Inflammatory macrophage treated with lipopolysaccharide for 1 hour (primary cell): ENCODE measurements around the gene PCDHB15.
A peak's percentile ranks its signal among the peaks of the same experiment; 100 is the strongest.
"Not testable (repeated sequence)": the region's sequence is repeated elsewhere in the genome, so short reads cannot be mapped to it uniquely, and the experiment has no call there.

Experiments used
- DNase-seq, 2 donors: peaks; one replicate each; pipeline ENCODE4 v3.0.0-alpha.2; 2020 to 2022

PCDHB15 gene

GRCh38 chr5:141245250-141245717, at the start of gene PCDHB15:
Gene PCDHB15, plus strand, starts transcription at chr5:141245395. Its CDS starts 184 bp downstream, at chr5:141245579.
- DNase-seq, result peak in 1 of 2 donors; percentile 1

- no peak for DNase-seq
Measured at GRCh38 chr5:141196363-141196762, 48.8 kb upstream of the PCDHB15 start.

DNA sequence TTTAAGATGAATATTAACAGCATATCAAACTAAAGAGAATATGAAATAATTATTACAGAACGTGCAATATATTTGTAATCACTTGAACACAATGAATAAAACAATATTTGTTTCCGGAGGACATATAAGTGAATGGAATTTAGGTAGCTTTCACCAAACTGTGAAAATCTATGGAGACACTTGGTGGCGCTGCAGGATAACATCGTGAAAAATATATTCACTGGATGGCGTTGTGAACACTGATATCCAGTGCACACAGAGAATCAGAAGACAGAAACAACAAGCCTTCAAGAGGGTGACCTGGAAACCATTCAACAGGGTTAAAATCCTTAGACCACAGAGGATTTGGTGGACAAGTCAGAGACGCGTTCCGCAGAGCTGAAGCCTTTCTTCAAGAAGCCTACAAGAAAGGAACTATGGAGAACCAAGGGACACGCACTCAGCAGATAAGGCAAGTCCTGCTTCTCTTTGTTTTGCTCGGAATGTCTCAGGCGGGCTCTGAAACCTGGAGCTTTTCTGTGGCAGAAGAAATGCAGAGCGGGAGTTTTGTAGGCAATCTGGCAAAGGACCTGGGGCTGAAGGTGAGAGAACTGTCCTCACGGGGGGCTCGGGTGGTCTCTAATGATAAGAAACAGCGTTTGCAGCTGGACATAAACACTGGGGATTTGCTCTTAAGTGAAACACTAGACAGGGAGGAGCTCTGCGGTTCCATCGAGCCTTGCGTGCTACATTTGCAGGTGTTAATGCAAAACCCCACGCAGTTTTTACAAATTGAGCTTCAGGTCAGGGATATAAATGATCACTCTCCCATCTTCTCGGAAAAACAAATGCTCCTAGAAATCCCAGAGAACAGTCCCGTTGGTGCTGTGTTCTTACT, 45.6 kb upstream of the PCDHB15 start, which contains the start of gene PCDHB11:
TSS of gene PCDHB11 (plus strand) at position 269 of the 877 bp plus-strand sequence. CDS start at position 417, 148 bp downstream.
- no peak for DNase-seq

- not testable (repeated sequence) for DNase-seq
Measured at GRCh38 chr5:141201126-141201525, 44.1 kb upstream of the PCDHB15 start.

GRCh38 chr5:141201646-141202045, 43.5 kb upstream of the PCDHB15 start:
- not testable (repeated sequence) for DNase-seq

- DNase-seq, result no peak
Measured at GRCh38 chr5:141208478-141208877, 36.7 kb upstream of the PCDHB15 start, which contains the start of gene PCDHB12. Gene PCDHB12, plus strand, starts transcription at chr5:141208719. Its CDS starts 189 bp downstream, at chr5:141208908.

DNA sequence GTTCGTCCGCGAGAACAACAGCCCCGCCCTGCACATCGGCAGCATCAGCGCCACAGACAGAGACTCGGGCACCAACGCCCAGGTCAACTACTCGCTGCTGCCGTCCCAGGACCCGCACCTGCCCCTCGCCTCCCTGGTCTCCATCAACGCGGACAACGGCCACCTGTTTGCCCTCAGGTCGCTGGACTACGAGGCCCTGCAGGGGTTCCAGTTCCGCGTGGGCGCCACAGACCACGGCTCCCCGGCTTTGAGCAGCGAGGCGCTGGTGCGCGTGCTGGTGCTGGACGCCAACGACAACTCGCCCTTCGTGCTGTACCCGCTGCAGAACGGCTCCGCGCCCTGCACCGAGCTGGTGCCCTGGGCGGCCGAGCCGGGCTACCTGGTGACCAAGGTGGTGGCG, 34.9 kb upstream of the PCDHB15 start:
- not testable (repeated sequence) for DNase-seq

- DNase-seq, result not testable (repeated sequence)
Measured at GRCh38 chr5:141210849-141211248, 34.3 kb upstream of the PCDHB15 start.

DNA sequence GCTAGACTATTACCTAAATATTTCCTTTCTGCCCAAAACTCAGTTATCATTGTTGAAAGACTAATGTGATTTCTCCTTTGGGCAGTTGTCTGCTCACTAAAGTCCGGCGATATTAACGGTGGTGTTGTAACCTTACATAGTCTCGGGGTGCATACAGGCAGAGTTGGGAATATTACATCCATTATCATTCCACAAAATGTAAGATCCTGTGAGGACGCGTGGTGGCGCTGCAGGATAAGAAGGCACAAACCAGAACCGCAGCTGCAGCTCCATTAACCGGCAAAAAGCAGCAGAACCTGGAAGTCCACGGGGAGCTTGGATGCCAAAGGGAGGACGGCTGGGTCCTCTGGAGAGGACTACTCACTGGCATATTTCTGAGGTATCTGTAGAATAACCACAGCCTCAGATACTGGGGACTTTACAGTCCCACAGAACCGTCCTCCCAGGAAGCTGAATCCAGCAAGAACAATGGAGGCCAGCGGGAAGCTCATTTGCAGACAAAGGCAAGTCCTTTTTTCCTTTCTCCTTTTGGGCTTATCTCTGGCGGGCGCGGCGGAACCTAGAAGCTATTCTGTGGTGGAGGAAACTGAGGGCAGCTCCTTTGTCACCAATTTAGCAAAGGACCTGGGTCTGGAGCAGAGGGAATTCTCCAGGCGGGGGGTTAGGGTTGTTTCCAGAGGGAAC, 31.4 kb upstream of the PCDHB15 start, which contains the start of gene PCDHB13:
TSS of gene PCDHB13 (plus strand) at position 264 of the 684 bp plus-strand sequence. CDS start at position 469, 205 bp downstream.
- DNase-seq, result not testable (repeated sequence)

GRCh38 chr5:141214583-141214982, 30.6 kb upstream of the PCDHB15 start:
- DNase-seq, result not testable (repeated sequence)

GRCh38 chr5:141215504-141215903, 29.7 kb upstream of the PCDHB15 start:
- not testable (repeated sequence) for DNase-seq

DNA sequence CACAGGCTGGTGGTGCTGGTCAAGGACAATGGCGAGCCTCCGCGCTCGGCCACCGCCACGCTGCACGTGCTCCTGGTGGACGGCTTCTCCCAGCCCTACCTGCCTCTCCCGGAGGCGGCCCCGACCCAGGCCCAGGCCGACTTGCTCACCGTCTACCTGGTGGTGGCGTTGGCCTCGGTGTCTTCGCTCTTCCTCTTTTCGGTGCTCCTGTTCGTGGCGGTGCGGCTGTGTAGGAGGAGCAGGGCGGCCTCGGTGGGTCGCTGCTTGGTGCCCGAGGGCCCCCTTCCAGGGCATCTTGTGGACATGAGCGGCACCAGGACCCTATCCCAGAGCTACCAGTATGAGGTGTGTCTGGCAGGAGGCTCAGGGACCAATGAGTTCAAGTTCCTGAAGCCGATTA, 29.2 kb upstream of the PCDHB15 start:
- not testable (repeated sequence) for DNase-seq

GRCh38 chr5:141223112-141223783, 21.9 kb upstream of the PCDHB15 start, which contains the start of gene PCDHB14:
Gene PCDHB14, plus strand, starts transcription at chr5:141223343. Its CDS starts 163 bp downstream, at chr5:141223506.
- no peak for DNase-seq

DNA sequence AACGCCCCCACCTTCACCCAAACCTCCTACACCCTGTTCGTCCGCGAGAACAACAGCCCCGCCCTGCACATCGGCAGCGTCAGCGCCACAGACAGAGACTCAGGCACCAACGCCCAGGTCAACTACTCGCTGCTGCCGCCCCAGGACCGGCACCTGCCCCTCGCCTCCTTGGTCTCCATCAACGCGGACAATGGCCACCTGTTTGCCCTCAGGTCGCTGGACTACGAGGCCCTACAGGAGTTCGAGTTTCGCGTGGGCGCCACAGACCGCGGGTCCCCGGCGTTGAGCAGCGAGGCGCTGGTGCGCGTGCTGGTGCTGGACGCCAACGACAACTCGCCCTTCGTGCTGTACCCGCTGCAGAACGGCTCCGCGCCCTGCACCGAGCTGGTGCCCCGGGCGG, 20.4 kb upstream of the PCDHB15 start:
- DNase-seq, result not testable (repeated sequence)

DNA sequence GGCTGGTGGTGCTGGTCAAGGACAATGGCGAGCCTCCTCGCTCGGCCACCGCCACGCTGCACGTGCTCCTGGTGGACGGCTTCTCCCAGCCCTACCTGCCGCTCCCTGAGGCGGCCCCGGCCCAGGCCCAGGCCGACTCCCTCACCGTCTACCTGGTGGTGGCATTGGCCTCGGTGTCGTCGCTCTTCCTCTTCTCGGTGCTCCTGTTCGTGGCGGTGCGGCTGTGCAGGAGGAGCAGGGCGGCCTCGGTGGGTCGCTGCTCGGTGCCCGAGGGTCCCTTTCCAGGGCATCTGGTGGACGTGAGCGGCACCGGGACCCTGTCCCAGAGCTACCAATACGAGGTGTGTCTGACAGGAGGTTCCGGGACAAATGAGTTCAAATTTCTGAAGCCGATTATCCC, 19.8 kb upstream of the PCDHB15 start:
- not testable (repeated sequence) for DNase-seq

DNA sequence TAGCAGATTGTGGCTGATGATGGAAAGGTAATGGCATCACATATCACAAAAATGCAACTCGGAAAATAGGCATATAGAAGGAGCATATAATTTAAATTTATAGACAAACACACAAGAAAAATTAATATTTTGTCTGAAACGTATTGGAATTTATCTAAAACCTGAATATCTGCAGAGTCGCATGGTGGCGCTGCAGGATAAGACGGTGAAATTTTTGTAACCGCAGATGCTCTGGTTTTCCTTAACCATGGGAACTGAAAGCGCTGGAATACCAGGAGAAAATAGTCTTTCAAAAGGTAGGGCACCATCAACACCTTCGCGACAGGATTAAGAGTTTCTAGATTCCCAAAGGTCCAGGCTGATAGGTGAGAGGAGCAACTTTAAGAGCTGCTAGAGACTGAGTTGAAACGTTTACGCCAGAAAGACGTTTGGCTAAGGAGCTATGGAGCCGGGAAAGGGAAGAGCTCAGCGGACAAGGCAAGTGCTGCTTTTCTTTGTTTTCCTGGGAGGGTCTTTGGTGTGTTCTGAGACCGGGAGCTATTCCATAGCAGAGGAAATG, 11.0 kb upstream of the PCDHB15 start:
- DNase-seq, result no peak

- DNase-seq, result not testable (repeated sequence)
Measured at GRCh38 chr5:141235922-141236321, 9.3 kb upstream of the PCDHB15 start.

- DNase-seq, result no peak
Measured at GRCh38 chr5:141236516-141237313, 8.5 kb upstream of the PCDHB15 start.

GRCh38 chr5:141241496-141241895, 3.7 kb upstream of the PCDHB15 start:
- no peak for DNase-seq

DNA sequence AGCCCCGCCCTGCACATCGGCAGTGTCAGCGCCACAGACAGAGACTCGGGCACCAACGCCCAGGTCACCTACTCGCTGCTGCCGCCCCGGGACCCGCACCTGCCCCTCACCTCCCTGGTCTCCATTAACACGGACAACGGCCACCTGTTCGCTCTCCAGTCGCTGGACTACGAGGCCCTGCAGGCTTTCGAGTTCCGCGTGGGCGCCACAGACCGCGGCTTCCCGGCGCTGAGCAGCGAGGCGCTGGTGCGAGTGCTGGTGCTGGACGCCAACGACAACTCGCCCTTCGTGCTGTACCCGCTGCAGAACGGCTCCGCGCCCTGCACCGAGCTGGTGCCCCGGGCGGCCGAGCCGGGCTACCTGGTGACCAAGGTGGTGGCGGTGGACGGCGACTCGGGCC, 1.8 kb downstream of the PCDHB15 start:
- DNase-seq, result not testable (repeated sequence)

- DNase-seq, result not testable (repeated sequence)
Measured at GRCh38 chr5:141247434-141247833, 2.2 kb downstream of the PCDHB15 start.
